Vagina (tissue), 2 donors: ENCODE measurements around the gene UBAP1L. TPM values are rescaled to one million over a fixed set of nuclear protein-coding genes. Genes with fewer than 3 reads are reported as not detected.
"Not testable (repeated sequence)": the region's sequence is repeated elsewhere in the genome, so short reads cannot be mapped to it uniquely, and the experiment has no call there.

Source experiments
- DNase-seq, 2 donors: peaks; one replicate each; pipeline ENCODE4 v3.0.0-alpha.2; 2017; ENCODE audit errors: extremely low spot score in 2 of 2
- H3K27ac ChIP-seq: fragments of 200-600 bp; sonication (generic); one replicate; pipeline ENCODE4 v1.5.1; 2019
- H3K27me3 ChIP-seq: fragments of 200-600 bp; sonication (generic); one replicate; pipeline ENCODE4 v1.5.1; 2019
- H3K36me3 ChIP-seq, 2 donors: fragments of 200-600 bp; sonication (generic); one replicate each; pipeline ENCODE4 v1.5.1; 2017 to 2019
- H3K4me1 ChIP-seq: fragments of 200-600 bp; sonication (generic); one replicate; pipeline ENCODE4 v1.5.1; 2019
- H3K4me3 ChIP-seq, 2 donors: fragments of 200-600 bp; sonication (generic); 1 replicate in 1 of 2; 2 replicates in 1 of 2; pipeline ENCODE4 v1.5.1; 2016 to 2019
- H3K9me3 ChIP-seq: fragments of 200-600 bp; sonication (generic); one replicate; pipeline ENCODE4 v1.5.1; 2019
- CTCF ChIP-seq, 3 experiments: fragments of 450-650 bp in 2 of 3; fragments of 200-600 bp in 1 of 3; sonication (generic) in 1 of 3; IDR thresholded peaks; one replicate each; pipeline ENCODE4 v1.5.1; 2017 to 2019; ENCODE audit warnings: antibody characterized with exemption in 3 of 3, mild to moderate bottlenecking in 2 of 3, moderate library complexity in 2 of 3
- POLR2A ChIP-seq, 2 donors: fragments of 450-650 bp; IDR thresholded peaks; one replicate each; pipeline ENCODE4 v1.6.1; 2017; ENCODE audit warnings: antibody characterized with exemption in 2 of 2, mild to moderate bottlenecking in 2 of 2, moderate library complexity in 2 of 2
- POLR2AphosphoS5 ChIP-seq, 2 donors: sonication (generic); formaldehyde crosslinking; IDR thresholded peaks; one replicate each; pipeline ENCODE4 v1.9.0; 2017; ENCODE audit warnings: antibody characterized with exemption in 2 of 2, mild to moderate bottlenecking in 2 of 2, low read depth in 1 of 2; ENCODE audit not compliant: insufficient read depth in 1 of 2
- intact Hi-C: fragments of 100-400 bp; cut with DNase I; formaldehyde crosslinking; loops from one replicate; pipeline ENCODE4 v1.15.1; 2023
- total RNA-seq: library from RNA; depleted of rRNA; stranded (reverse); fragments of >200 nt; gene quantifications from one replicate; pipeline ENCODE4 v1.2.3, GENCODE V29; 2016

Gene UBAP1L
- total RNA-seq, 1 donor from 2014 or later, result 5.4 TPM

- DNase-seq, result no peak
- Histone ChIP-seq H3K4me3 (no peak overlapping the region), H3K27me3 (no peaks in the 10 kb centered on the region), H3K27ac (no peak overlapping the region), H3K9me3 (no peaks in the 10 kb centered on the region), H3K36me3 (peaks cover 2 to 41% of the 10 kb centered on the region in 2 donors), H3K4me1 (no peaks in the 10 kb centered on the region)
- intact Hi-C loops, result no loop called here
- no peak for TF ChIP-seq POLR2AphosphoS5 (IDR thresholded peaks at IDR 0.05; ENCODE audit: insufficient read depth in 1 of 2, low read depth in 1 of 2)
- no peak for TF ChIP-seq CTCF (IDR thresholded peaks at IDR 0.05)
- TF ChIP-seq POLR2A (IDR thresholded peaks at IDR 0.05), result no peak
Observed at GRCh38 chr15:65147902-65148301, 32.9 kb upstream of the UBAP1L start.

- Histone ChIP-seq H3K36me3 (peaks cover 2 to 28% of the 10 kb centered on the region in 2 donors), H3K27me3 (no peaks in the 10 kb centered on the region), H3K4me3 (no peak overlapping the region), H3K4me1 (no peaks in the 10 kb centered on the region), H3K9me3 (no peaks in the 10 kb centered on the region), H3K27ac (no peak overlapping the region)
- TF ChIP-seq POLR2A (IDR thresholded peaks at IDR 0.05), result no peak
- TF ChIP-seq CTCF (IDR thresholded peaks at IDR 0.05), result no peak
- no peak for TF ChIP-seq POLR2AphosphoS5 (IDR thresholded peaks at IDR 0.05; ENCODE audit: insufficient read depth in 1 of 2, low read depth in 1 of 2)
- DNase-seq, result no peak
- intact Hi-C loops, result no loop called here
Observed at GRCh38 chr15:65146438-65146837, 31.4 kb upstream of the UBAP1L start.

GRCh38 chr15:65138631-65139030 is 23.6 kb upstream of the UBAP1L start:
- H3K36me3 ChIP-seq, intact Hi-C loops: not testable (repeated sequence)

GRCh38 chr15:65137893-65138292 is 22.9 kb upstream of the UBAP1L start:
- not testable (repeated sequence) for DNase-seq

More at GRCh38 chr15:65138631-65139030, 23.6 kb upstream of the UBAP1L start:
- H3K9me3 ChIP-seq, H3K4me3 ChIP-seq, H3K27ac ChIP-seq, H3K4me1 ChIP-seq, H3K27me3 ChIP-seq, DNase-seq: not testable (repeated sequence)

GRCh38 chr15:65137089-65137488 is 22.1 kb upstream of the UBAP1L start:
- H3K36me3 ChIP-seq, H3K27me3 ChIP-seq, H3K27ac ChIP-seq, DNase-seq, H3K9me3 ChIP-seq, intact Hi-C loops, H3K4me3 ChIP-seq: not testable (repeated sequence)
- peaks cover 14% of the 10 kb centered on the region for H3K4me1 ChIP-seq

More at GRCh38 chr15:65137893-65138292, 22.9 kb upstream of the UBAP1L start:
- H3K4me1 ChIP-seq, H3K27me3 ChIP-seq, H3K9me3 ChIP-seq, H3K4me3 ChIP-seq, intact Hi-C loops, H3K36me3 ChIP-seq, H3K27ac ChIP-seq: not testable (repeated sequence)

GRCh38 chr15:65134538-65134937 is 19.5 kb upstream of the UBAP1L start:
- TF ChIP-seq POLR2A (IDR thresholded peaks at IDR 0.05), result no peak
- TF ChIP-seq POLR2AphosphoS5 (IDR thresholded peaks at IDR 0.05; ENCODE audit: insufficient read depth in 1 of 2, low read depth in 1 of 2), result no peak
- no peak for TF ChIP-seq CTCF (IDR thresholded peaks at IDR 0.05)
- Histone ChIP-seq H3K4me1 (peaks cover 34% of the 10 kb centered on the region), H3K27me3 (no peaks in the 10 kb centered on the region), H3K36me3 (peaks cover 0 to 2% of the 10 kb centered on the region in 2 donors), H3K9me3 (no peaks in the 10 kb centered on the region), H3K4me3 (peak overlapping the region in 1 of 2 donors; percentile 69), H3K27ac (no peak overlapping the region)
- DNase-seq, result no peak
- intact Hi-C loops, result no loop called here
